Thoracic aorta (tissue), 2 donors: ENCODE results near the gene NFIC. TPM values are rescaled to one million over a fixed set of nuclear protein-coding genes. Genes with fewer than 3 reads are reported as not detected.

Source experiments
- ATAC-seq: fragments of 150-250 bp; one replicate; pipeline ENCODE4 v1.8.0; 2017; ENCODE audit warnings: low read depth; ENCODE audit not compliant: insufficient number of reproducible peaks, low FRiP score
- DNase-seq: peaks from one replicate; pipeline ENCODE4 v3.0.0-alpha.2; 2020; ENCODE audit warnings: low spot score
- H3K27ac ChIP-seq, 2 donors: fragments of 200-600 bp; sonication (generic); 1 replicate in 1 of 2; 2 replicates in 1 of 2; pipeline ENCODE4 v1.5.1; 2016; ENCODE audit warnings: mild to moderate bottlenecking in 2 of 2, moderate library complexity in 2 of 2
- H3K27me3 ChIP-seq: fragments of 200-600 bp; sonication (generic); replicated peaks from 2 replicates; pipeline ENCODE4 v1.6.0; 2016; ENCODE audit warnings: mild to moderate bottlenecking; ENCODE audit not compliant: insufficient read depth
- H3K36me3 ChIP-seq: fragments of 200-600 bp; sonication (generic); one replicate; pipeline ENCODE4 v1.5.1; 2016
- H3K4me1 ChIP-seq, 2 donors: fragments of 200-600 bp; sonication (generic); 1 replicate in 1 of 2; 2 replicates in 1 of 2; pipeline versions ENCODE4 v1.5.1 to v1.6.0; 2016; ENCODE audit warnings: low read depth in 2 of 2, mild to moderate bottlenecking in 1 of 2; ENCODE audit not compliant: control insufficient read depth in 1 of 2
- H3K4me3 ChIP-seq: fragments of 200-600 bp; sonication (generic); 2 replicates; pipeline ENCODE4 v1.5.1; 2016; ENCODE audit warnings: mild to moderate bottlenecking
- H3K9me3 ChIP-seq: fragments of 200-600 bp; sonication (generic); 2 replicates; pipeline ENCODE4 v1.5.1; 2016
- total RNA-seq, 2 donors: library from RNA; depleted of rRNA; stranded (reverse); fragments of >200 nt; gene quantifications; one replicate each; pipeline versions ENCODE4 v1.1.0 to v1.2.3, GENCODE V29; 2016
- TF ChIP-seq, protein P1 (sequence below): fragments of 200-600 bp; sonication (generic); IDR thresholded peaks from one replicate; pipeline ENCODE4 v1.5.1; 2019; ENCODE audit warnings: antibody characterized with exemption

The NFIC gene
- total RNA-seq, 2 donors from 2014 or later: 178 to 203 TPM

DNA sequence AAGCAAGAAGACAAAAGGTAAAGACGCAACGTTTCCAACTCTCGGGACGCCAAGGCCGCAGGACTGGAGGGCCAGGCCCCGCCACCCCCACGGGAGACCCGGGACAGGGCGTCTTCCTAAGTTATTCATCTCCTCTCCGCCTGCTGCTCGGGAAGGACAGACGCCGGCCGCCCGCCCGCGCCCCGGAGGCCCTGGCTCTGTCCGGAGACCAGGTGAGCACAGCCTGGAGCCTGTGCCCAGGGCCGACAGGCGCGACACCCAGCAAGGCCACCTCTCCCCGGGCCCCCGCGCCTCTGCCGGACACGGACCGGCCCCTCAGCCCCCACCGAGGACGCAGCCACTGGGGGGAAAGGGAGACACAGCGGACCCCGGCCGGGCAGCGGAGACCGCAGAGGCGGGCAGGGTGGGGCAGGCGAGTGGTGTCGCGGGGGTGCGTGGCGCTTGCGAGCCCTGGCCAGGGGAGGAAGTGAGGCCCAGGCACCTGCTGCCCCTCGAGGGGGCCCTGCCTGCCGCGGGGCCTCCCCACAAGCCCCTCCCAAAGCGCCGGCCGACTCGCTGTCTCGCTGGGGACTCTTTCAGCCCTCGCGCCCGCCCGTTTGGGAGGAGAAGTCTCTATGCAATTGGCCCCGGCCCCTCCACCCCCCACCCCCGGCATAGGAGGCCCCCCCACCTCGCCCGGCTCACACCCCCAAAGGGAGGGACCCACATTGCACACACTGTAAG is 96.8 kb downstream of the NFIC start:
- Histone ChIP-seq H3K9me3 (no peaks in the 10 kb centered on the region), H3K4me1 (peaks cover 45 to 83% of the 10 kb centered on the region in 2 donors), H3K27me3 (no peaks in the 10 kb centered on the region), H3K4me3 (no peak overlapping the region), H3K27ac (peak overlapping the region; percentile 50 to 61), H3K36me3 (peaks cover 9% of the 10 kb centered on the region)
- TF ChIP-seq, protein P1, sequence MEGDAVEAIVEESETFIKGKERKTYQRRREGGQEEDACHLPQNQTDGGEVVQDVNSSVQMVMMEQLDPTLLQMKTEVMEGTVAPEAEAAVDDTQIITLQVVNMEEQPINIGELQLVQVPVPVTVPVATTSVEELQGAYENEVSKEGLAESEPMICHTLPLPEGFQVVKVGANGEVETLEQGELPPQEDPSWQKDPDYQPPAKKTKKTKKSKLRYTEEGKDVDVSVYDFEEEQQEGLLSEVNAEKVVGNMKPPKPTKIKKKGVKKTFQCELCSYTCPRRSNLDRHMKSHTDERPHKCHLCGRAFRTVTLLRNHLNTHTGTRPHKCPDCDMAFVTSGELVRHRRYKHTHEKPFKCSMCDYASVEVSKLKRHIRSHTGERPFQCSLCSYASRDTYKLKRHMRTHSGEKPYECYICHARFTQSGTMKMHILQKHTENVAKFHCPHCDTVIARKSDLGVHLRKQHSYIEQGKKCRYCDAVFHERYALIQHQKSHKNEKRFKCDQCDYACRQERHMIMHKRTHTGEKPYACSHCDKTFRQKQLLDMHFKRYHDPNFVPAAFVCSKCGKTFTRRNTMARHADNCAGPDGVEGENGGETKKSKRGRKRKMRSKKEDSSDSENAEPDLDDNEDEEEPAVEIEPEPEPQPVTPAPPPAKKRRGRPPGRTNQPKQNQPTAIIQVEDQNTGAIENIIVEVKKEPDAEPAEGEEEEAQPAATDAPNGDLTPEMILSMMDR: no peak
- no peak for ATAC-seq
- DNase-seq: no peak

DNA sequence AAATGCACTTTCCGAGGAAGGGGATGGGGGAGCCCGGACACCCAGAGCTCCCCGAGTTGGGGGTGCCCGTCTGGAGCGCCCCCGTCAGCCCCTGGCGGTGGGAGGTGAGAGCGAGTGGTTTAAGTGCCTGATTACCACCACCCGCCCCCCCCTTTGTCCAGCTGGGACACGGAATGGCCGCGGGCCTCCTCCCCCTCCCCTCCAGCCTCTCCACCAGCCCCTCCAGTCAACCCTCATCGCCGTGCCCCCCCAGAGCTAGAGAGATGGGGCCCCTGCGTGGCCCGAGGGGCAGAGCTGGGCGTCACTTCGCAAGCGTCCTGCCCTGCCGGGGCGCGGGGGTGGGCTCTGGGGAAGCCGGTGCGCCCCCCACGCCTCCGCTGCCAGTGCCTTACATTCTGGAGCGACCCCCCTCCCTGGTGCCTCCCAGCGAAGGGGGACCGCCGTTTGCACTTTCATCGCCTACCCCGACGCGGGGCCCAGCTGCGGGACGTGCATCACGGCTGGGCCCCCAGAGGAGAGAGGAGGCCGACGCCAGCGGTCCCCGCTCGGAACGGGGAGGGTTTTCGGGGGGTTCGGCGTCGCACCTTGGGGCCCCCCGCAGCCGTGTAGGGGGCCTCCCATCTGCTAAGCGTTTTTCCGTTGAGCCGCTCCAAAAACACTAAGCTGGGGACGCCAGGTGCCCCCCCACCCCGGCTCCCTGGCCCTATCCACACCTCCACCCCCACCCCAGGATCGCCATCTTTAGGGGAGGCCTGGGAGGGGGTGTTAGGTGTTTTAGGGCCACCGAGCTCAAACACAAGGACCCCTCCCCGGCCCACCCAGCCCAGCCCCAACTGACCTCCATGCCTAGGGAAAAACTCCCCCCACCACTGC is 97.6 kb downstream of the NFIC start:
- TF ChIP-seq, protein P1: no peak
- peaks cover 37 to 81% of the 10 kb centered on the region in 2 donors for H3K4me1 ChIP-seq
- no peak for ATAC-seq
- H3K36me3 ChIP-seq: peaks cover 9% of the 10 kb centered on the region
- no peaks in the 10 kb centered on the region for H3K27me3 ChIP-seq
- no peaks in the 10 kb centered on the region for H3K9me3 ChIP-seq
- peak overlapping the region; percentile 41 to 44 for H3K27ac ChIP-seq
- no peak overlapping the region for H3K4me3 ChIP-seq
- no peak for DNase-seq

DNA sequence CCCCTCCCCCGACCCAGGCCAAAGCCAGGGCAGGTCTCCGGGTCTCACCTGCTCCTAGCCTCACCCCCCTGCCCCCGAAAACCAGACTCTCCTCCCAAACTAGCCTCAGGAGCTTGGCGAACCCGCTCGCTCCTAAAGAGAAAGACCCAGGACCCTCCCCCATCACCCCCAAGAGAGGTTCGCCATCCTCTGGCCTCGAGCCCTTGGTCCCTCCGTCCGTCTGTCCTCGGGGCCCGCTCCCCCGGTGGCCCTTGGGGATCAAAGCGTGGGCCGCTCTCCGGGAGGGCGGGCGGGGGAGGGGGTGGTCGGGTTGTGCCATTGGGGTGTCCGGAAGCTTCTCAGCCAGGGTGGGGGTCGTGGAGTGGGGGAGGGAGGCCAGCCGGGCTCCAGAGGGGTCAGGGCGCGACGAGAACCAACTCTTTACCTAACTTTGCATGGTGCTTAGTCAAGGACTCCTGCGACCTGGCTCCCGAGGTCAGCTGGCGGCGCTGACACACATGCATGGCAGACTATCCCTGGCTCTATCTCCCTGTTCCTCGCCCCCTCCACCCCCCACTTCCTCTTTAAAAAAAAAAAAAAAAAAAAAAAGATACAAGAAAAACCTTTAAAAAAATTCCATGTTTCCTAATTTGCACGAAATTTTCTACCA is 98.3 kb downstream of the NFIC start:
- Histone ChIP-seq H3K36me3 (peaks cover 9% of the 10 kb centered on the region), H3K27ac (peak overlapping the region; percentile 44 to 64), H3K9me3 (no peaks in the 10 kb centered on the region), H3K27me3 (no peaks in the 10 kb centered on the region), H3K4me1 (peaks cover 32 to 73% of the 10 kb centered on the region in 2 donors), H3K4me3 (no peak overlapping the region)
- TF ChIP-seq, protein P1: no peak
- DNase-seq (no peak), ATAC-seq (no peak)

DNA sequence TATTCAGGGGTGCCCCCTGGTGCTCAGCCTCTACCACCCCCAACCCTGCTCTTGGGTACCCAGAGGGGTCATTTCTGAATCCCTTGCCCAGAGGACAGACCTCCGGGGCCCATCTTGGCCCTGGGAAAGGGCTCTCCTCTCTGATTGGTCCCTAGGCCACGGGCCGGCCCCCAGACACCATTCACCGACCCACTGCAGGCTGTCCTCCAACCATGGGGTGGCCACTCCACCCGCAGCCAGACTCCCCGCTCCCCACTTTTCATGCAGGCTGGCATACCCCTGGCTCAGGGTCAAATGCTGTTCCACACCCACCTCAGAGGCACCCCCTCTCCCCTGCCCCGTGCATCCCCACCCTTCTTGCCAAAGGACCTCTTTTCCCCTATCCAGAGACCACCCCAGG is 99.2 kb downstream of the NFIC start:
- TF ChIP-seq, protein P1: no peak
- H3K27me3 ChIP-seq: no peaks in the 10 kb centered on the region
- peaks cover 9% of the 10 kb centered on the region for H3K36me3 ChIP-seq
- no peaks in the 10 kb centered on the region for H3K9me3 ChIP-seq
- no peak overlapping the region for H3K4me3 ChIP-seq
- peaks cover 24 to 65% of the 10 kb centered on the region in 2 donors for H3K4me1 ChIP-seq
- DNase-seq (no peak), ATAC-seq (no peak)
- H3K27ac ChIP-seq: peak overlapping the region; percentile 64 to 86

DNA sequence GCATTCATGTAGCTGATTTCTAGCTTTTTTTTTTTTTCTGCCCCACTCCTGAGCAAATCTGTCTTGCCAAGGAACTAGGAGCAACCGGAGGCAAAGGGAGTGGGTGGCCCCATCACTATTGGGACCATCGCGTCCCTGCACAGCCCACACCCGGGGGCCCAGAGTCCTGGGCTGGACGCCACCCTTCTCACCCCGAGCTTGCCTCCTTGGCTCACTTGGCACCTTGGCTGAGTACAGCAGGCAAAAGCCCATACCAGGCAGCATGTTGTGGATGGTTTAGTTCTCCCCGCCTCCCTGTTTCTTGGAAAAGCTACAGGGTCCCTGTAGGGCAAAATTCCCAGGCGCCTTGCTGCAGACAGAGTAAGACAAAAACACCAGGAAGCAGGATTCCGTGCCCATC is 100.3 kb downstream of the NFIC start:
- H3K36me3 ChIP-seq: peaks cover 9% of the 10 kb centered on the region
- no peaks in the 10 kb centered on the region for H3K9me3 ChIP-seq
- no peaks in the 10 kb centered on the region for H3K27me3 ChIP-seq
- peaks cover 21 to 60% of the 10 kb centered on the region in 2 donors for H3K4me1 ChIP-seq
- TF ChIP-seq, protein P1: no peak
- peak overlapping the region; percentile 9 for H3K4me3 ChIP-seq
- ATAC-seq (peak; percentile 18), DNase-seq (peak; percentile 46)
- peak overlapping the region; percentile 64 to 86 for H3K27ac ChIP-seq
